Posterior vena cava (tissue), 2 donors: ENCODE data around the gene DPP10. TPM values are rescaled to one million over a fixed set of nuclear protein-coding genes. Genes with fewer than 3 reads are reported as not detected.
"Not testable (repeated sequence)": the region's sequence is repeated elsewhere in the genome, so short reads cannot be mapped to it uniquely, and the experiment has no call there.

Experiments used
- DNase-seq: peaks from one replicate; pipeline ENCODE4 v3.0.0-alpha.2; 2020; ENCODE audit warnings: low spot score
- intact Hi-C, 2 donors: fragments of 100-400 bp; cut with DNase I; formaldehyde crosslinking; loops; one replicate each; pipeline versions ENCODE4 v1.14.1 to v1.14.2; 2022 to 2023
- total RNA-seq, 2 donors: library from RNA; stranded (reverse); fragmentation: NEBNext Ultra II Directional; extraction: Animal tissue kit (Norgen Biotek cat#: 25700); gene quantifications; one replicate each; pipeline ENCODE4 v1.2.1, GENCODE V29; 2021
- donor health status: DM: yes; HTN: yes; CAD: no.
- donor health status: DM: yes; HTN: yes; CAD: no.

DPP10 gene
- total RNA-seq, 2 donors from 2014 or later, result not detected

DNA sequence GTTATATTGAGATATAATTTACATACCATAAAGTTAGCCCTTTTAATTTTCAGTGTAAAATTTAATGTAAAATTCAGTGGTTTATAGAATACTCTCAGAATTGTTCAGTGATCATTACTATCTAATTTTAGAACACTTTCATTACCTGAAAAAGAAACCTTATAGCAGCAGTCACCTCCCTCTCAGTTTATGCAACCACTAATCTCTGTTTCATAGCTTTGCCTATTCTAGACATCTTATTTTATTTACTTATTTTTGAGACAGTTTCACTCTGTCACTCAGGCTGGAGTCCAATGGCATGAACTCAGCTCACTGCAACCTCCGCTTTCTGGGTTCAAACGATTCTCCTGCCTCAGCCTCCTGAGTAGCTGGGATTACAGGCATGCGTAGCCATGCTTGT lies 479.6 kb downstream of the DPP10 start:
- no peak for DNase-seq

DNA sequence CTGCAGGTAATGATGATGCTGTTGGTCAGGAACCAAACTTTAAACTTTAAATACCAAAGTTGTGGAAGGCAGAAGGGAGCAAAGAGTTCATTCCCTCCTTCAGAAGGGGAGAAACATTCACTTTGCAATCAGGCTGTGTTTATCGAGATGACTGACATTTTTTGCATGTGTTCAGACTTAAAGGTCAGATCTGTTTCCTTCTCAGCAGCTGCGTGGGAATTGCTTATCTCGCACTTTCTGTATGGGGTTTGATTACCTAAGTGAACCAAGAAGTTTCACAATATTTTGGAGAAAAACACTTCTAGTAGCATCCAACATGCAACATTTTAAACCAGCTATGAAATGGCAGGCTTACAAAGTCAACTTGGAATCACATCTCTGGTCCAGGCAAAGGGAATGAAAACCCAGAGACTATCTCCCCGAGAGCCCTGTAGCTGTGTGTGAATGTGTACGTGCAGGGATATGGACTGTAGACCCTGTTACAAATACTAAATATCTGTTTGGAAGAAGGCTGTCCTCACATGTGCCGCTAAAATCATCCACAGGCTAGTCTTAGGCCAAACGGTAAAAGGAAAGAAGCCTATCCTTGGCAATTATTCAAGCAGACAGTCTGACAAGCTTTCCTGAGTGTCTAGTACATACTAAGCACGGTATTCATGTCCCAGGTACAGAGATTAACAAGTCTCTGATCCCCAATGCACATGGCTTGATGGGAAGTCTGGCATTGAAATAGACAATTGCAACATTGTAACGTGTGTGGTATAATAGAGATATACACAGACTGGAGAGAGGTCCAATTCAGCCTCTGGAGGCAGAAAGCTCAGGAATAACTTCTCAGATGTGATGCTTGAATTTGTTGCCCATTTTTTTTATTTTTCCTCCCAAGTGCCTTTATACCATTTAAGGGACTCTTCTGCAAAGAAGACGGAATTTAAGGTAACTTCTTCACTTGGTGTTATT lies 483.1 kb downstream of the DPP10 start:
- DNase-seq, result no peak
- intact Hi-C loops, result no loop called here

More for the DNA sequence above, 479.6 kb downstream of the DPP10 start:
- intact Hi-C loops, result no loop called here

DNA sequence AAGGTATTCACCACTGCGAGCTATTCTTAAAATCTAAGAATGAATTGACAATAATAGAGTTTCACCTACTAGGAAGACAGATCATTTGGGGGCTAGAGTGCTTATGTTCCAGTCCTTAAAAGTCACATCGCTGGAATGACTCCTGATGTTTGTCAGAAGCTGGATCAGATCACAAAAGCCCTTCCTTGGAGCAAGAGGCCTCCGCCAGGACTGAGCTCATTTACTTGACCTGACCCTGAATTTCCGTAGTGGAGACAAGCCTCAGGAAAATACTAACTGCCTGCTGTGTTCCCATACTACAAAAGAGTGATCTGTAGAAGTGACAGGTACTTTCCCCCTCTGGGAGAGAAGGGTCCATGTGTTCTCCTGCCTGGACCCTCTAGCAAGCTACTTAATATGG lies 483.9 kb downstream of the DPP10 start:
- intact Hi-C loops, result no loop called here
- no peak for DNase-seq

DNA sequence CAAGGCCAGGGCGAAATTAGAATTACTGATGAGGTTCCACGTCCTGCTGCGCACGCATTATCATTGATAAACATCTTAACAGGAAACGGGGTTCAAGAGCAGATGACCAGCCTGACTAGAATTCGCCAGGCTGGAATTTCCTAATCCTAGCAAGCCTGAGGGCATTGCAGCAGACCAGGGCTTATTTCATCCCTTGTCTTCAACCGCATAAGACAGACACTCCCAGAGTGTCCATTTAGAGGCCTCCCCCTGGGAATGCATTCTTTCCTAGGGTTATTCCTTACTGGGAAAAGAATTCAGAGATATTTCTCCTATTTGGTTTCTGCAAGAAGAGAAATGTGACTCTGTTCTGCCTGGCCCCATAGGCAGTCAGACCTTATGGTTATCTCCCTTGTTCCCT lies 486.8 kb downstream of the DPP10 start:
- intact Hi-C loops, result no loop called here
- no peak for DNase-seq

DNA sequence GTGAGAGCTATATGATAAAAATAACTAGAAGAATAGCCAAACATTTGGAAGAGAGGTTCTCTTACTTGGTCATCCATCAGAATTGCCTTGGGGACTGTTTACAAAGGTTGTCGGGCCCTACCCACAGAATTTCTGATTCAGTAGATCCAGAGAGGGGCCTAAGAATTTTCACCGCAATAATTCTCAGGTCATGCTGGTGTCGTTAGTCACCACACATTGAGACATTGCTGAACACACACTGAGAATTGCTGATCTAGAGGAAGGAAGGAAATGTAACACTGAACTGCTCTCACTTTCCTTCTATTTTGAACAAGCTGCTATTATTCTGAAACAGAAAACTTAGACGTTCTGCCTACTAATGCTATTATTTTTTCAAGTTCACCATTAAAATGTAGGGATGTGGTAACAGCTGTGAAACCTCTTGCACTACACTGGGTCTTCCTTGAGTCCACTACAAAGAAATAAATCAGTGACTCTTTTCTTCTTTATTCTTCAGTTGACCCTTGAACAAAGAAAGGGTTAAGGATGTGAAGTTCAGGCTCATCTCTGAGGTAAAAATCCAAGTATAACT lies 491.3 kb downstream of the DPP10 start:
- intact Hi-C loops, result no loop called here
- DNase-seq, result no peak

DNA sequence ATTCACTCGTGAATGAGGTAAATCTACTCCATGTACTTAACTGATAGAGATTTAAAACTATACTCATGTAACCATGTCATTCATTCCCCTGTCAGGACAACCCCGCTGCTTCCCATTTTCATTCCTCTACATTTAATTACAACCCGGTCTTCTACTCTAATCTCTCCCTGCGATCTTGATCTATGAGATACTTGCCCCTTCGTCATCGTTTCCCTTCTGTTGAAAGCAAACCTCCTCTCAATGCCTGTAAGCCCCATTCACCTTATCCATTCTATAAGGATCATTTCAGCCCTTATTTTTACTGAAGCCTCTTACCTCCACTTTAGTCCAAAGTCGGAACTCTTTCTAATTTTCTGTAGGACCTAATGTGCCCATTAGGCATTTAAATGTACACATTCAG lies 492.6 kb downstream of the DPP10 start:
- intact Hi-C loops, result no loop called here
- no peak for DNase-seq

DNA sequence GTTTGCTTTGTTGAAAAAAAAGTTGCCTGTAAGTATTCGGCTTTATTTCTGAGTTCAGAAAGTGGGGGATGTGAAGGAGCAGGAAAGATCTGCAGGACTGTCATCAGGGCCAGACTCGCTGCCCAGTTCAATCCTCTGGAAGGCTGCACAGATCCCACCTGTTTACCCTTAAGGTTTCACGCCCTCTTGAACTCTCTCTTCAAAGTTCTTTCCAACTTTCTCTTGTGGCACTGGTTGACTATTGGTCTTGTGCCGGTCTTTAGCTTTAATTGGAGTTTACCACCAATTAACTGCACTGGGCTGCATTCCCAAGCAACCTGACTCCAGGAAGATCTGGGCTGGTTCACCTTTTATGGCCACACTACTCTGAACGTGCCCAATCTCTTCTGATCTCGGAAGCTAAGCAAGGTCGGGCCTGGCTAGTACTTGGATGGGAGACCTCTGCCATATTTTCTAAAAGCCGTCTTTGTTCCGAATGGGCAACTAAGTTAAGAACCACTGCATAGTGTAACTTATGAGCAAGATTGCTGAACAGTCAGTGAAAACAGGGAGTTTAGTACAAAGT lies 495.0 kb downstream of the DPP10 start:
- no peak for DNase-seq
- intact Hi-C loops, result no loop called here

DNA sequence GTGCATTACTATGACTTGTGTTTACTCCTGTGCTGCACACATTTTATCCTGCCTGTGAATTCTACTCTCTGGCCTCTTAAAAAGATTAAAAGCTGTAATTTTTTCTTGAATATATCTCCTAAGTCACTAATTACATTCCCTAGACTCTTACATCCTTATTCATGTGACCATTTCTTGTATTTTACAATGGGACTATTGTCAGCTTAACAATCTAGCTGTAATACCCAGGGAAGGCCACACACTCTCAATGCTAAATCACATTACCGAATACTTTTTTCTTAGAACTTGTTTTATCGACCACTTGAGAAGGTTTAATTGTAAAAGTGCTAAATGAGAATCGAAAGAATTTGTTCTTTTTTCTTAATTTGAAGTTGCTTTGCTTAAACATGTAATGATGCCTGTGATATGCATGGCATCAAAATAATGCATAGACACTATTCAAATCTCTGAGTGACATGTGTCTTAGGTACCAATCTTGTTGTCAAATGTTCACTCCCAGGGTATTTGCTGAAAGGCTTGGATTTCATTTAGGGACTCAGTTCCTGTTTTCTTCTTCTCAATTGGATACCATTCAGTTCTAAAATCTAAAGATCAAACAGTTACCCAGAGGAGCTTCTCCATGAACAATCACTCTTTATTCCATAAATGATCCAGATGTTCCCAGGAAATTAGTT lies 498.5 kb downstream of the DPP10 start:
- no peak for DNase-seq
- intact Hi-C loops, result no loop called here

DNA sequence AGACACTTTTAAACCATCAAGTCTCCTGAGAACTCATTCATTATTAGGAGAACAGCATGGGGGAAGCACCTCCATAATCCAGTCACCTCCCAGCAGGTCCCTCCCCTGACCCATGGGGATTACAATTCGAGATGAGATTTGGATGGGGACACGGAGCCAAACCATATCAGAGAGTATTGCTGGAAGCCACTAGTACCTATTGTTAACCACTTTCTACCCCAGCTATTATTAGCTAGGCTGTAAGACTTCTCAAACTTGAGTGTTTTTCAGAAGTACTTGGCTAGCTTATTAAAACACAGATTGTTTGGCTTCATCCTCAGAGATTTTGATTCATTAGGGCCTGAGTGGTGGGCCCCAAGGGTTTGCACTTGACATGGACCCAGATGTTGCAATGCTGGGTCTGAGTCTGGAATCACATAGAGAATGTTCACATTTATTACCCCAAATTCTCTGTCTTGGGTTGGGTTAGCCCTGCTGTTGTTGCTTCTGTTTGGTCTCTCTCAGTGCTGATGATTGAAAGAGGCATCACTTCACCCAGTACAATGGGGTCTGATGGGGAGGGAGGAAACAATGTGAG lies 506.9 kb downstream of the DPP10 start:
- intact Hi-C loops, result no loop called here
- no peak for DNase-seq

DNA sequence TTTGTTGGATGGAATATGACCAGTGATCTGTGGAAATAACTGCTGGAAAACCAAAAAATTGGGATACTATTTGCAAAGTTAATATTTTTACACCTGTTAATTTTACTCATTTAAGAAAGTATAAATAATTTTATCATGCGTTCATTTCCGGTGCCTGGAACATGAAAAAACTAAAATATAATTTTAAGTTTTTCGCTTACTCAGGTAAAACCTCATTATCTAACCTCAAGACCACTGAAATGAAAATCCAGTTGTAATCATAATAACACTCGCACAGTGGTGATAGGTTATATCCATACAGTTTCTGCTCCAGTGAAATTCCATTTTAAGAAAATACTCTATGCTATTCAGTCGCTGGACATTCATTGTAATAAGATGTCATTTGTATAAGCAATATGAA lies 517.9 kb downstream of the DPP10 start:
- intact Hi-C loops, result no loop called here
- DNase-seq, result no peak

DNA sequence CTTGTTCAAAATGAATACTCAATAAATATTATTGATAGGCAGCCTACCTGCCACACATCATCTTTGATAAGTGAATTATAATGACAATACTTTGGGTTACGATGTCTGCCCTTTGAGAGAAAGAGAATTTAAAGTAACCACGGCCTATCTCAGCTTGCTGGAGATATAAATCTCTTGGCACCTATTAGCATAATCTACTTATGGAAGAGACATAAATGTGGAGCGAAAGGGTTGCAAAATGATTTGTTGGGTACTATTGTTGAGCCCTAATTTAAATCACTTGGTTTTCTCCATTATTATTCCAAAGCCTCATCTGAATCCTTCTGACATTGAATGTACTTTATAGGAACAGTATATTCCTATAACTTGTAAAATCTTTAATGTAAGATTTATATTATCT lies 520.1 kb downstream of the DPP10 start:
- no peak for DNase-seq
- intact Hi-C loops, result no loop called here

DNA sequence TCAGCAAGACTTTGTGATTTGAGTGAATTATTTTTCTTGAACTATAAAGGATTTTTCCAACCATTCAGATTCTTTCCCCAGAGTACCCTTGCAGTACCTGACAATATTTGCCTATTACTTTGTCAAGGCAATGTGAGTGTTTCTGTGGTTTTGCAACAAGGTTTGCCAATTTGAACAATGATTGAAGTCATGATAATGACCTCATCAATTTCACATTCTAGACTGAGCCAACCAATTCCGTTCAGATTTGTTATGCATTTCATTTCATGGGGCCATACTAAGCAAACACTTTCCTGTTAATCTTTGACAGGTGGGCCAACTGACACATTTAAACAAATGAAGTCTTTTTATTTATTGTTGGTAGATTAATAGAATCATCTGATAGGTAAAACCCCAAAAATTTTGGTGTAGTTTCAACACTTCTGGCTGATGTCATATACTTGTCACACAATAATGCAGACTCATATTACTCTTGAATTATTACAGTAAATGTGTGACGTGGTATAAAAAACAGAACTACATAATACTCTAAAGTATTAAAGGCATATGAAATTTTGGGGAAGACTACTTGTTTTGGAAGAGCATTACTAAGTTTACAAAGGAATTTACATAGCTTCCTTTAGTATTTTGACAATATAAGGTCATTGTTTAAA lies 526.4 kb downstream of the DPP10 start:
- DNase-seq, result no peak
- intact Hi-C loops, result no loop called here

DNA sequence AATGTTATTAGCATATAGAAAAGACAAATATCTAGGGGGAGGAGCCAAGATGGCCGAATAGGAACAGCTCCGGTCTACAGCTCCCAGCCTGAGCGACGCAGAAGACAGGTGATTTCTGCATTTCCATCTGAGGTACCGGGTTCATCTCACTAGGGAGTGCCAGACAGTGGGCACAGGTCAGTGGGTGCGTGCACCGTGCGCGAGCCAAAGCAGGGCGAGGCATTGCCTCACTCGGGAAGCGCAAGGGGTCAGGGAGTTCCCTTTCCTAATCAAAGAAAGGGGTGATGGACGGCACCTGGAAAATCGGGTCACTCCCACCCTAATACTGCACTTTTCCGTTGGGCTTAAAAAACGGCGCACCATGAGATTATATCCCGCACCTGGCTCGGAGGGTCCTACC lies 561.9 kb downstream of the DPP10 start:
- DNase-seq, intact Hi-C loops: not testable (repeated sequence)

DNA sequence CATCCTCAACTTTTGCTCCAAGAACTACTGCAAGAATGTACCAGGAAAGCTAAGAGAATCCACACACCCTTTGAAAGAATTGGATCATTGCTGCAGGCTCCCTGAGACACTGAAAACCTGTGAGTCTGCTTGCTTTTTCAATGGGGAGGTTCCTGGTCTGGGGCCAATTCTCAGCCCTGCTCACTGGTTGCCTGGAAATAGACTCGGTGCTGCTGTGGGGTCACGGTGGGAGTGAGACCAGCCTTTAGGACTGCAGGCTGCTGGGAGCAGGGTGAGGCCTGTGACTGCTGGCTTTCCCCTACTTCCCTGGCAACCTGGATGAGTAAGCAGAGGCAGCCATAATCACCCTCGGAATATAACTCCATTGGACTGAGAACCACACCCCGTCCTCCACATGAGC lies 569.3 kb downstream of the DPP10 start:
- intact Hi-C loops, result no loop called here
- DNase-seq, result no peak

DNA sequence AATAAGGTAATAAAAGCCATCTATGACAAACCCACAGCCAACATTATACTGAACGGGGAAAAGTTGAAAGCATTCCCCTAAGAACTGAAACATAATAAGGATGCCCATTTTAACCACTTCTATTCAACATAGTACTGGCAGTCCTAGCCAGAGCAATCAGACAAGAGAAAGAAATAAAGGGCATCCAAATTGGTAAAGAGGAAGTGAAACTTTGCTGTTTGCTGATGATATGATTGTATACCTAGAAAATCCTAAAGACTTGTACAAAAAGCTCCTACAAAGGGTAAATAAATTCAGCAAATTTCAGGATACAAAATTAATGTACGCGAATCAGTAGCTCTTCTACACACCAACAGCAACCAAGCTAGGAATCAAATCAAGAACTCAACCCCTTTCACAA lies 579.6 kb downstream of the DPP10 start:
- DNase-seq, intact Hi-C loops: not testable (repeated sequence)

DNA sequence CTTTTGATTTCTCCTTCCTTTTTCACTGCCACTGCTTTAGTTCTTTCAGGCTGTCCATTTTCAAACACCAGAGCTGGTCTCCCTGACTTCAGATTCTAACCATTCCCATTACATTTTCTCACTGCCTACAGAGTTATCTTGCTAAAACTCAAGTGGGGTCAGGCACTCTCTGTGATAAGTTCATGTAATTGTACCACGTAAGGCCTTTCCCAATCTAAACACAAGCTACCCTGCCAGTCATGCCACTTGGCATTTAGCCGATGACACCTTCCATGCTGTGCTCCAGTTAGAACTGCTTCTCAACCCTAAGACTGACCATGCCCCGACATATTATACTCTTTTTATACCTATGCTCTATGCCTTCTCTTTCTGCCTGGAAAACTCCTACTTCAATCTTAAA lies 592.4 kb downstream of the DPP10 start:
- no peak for DNase-seq
- intact Hi-C loops, result no loop called here

DNA sequence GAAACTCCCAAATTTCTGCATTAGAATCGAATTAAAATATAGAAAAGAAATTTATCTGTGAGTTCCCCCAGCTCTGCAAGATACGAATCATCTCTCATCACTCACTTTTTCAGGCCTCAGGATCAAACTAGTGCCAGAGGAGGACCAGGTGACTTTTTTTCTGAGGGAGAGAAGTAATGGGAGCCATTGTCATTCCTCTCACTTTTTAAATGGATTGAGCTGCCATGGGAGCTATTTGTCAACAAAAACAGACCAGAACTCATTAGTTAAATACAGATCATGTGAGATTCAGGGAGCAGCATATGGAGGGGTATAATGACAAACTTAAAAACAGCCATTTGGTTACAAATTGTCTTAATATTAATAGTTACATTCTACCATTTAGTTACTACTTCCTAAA lies 594.4 kb downstream of the DPP10 start:
- DNase-seq, result no peak
- intact Hi-C loops, result no loop called here

DNA sequence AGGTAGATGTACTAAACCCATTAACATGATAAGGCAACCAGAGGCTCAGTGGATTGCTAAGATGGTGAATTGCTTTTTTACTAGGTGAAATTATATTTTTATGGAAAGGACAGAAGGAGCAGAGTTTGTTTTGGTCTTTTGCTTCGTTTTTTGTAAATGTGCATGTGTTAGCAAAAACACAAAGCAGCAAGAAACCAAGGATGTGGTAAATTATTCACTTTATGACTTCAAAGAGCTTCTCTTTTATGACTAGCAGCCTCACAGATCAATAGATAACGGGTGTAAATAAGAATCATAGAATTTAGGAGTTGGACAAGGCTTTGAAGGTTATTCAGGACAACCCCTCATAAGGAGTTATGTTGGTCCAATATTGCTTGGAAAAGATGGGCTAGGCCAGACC lies 615.0 kb downstream of the DPP10 start:
- intact Hi-C loops, result no loop called here
- DNase-seq, result no peak

DNA sequence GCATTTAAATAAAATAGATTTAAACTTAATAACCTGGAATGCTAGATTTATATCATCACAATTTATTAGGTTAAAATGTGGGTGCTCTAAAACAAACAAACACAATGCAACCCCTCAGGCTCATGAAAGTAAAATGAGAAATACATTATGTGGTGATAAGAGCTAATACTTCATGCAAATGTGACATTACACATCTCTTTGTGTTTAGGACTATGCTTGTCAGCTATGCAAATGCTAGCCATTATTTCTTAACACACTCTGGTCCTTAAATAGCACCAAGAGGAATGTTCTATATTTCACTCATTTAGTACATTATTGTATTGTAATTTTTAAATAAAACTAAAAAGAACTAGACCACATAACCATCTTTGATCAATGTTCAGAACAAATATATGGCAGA lies 627.6 kb downstream of the DPP10 start:
- DNase-seq, result no peak
- intact Hi-C loops, result no loop called here
